HG03432 (cell line): Measurements from ENCODE around the gene PHOX2A.
"Not testable (repeated sequence)": the region's sequence is repeated elsewhere in the genome, so short reads cannot be mapped to it uniquely, and the experiment has no call there.

Experiments used
- ATAC-seq: cut with Tn5 transposase; IDR thresholded peaks from one replicate; pipeline ENCODE4 v1.9.1; 2021; ENCODE audit warnings: mild to moderate bottlenecking, moderate library complexity; ENCODE audit not compliant: unreplicated experiment

PHOX2A gene

DNA sequence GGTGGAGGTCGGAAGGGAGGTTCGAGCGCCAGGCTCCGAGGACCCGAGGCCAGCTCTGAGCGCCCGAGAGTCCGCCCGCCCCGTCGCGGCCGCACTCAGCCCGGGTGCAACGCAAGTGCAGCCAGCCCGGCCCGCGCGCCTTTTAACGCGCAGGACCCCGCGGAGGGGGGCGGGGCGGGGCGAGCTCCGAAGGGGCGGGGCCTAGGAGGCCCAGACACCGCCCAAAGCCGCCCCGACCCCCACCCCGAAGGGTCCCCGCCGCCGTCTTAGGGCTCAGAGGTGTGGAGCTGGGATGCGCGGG, at the start of gene PHOX2A:
Gene PHOX2A (minus strand): TSS at position 117 of the 301 bp plus-strand sequence. CDS start 172 bp downstream, outside the sequence.
- no peak for ATAC-seq

DNA sequence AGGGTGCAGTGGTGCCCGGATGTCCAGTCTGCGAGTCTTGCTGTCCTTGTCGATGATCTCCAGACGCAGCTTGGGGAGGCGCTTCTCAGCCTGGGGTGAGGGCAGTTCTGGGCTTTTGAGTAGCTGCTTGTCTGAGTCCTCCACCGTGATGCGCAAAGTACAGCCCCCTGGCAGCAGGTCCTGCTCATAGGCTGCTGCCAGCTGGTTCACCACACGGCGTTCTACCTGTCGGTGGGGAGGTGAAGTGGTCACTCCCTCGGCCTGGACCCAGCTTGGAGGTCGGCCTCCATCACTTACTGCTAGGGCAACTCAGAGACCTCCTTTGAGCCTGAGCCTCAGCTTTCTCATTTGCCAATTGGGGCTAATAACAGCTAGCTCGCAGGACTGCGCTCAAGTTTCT, 49.4 kb upstream of the PHOX2A start:
- ATAC-seq = no peak

DNA sequence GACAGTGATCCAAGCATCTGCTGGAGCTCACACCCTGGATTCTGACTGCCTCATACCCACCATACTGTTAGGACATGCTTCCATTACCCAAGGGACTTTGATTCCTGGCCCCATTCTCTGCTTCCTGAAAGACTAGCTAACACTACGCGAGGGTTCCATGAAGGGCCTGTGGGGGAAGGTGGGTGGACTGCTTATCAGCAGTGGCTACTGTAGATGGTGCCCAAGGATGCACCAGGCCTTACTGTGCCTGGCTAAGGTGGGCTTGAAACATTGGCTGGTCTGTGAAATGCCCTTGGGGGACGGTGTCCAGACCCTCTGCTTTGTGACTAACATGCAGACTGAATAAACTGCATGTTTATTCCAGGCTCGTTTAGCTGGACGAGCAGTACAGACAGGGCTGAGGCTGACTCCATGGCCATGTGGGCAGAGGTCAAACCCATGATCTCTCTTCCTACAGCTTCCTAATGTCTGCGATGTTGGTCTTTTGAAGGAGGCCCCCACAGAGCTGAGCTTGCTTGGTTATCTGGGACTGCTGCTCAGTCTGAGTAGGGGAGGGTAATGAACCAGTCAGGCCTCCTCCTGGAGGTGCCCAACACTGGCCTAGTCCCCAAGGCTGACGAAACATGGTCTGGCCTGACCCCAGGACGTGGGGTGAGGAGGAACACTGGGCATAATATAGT, 48.3 kb upstream of the PHOX2A start:
- no peak for ATAC-seq

GRCh38 chr11:72290741-72291140, 46.8 kb upstream of the PHOX2A start:
- not testable (repeated sequence) for ATAC-seq

DNA sequence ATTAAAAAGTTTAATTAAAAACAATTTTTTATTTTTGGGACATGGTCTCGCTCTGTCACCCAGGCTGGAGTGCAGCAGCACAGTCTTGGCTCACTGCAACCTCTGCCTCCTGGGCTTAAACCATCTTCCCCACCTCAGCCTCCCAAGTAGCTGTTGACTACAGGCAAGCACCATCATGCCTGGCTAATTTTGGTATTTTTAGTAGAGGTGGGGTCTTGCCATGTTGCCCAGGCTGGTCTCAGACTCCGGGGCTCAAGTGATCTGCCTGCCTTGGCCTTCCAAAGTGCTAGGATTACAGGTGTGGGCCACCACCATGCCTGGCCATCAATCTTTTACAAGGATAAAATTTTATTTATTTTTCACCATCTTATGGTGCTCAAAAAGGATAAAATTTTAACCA, 43.3 kb upstream of the PHOX2A start:
- no peak for ATAC-seq

DNA sequence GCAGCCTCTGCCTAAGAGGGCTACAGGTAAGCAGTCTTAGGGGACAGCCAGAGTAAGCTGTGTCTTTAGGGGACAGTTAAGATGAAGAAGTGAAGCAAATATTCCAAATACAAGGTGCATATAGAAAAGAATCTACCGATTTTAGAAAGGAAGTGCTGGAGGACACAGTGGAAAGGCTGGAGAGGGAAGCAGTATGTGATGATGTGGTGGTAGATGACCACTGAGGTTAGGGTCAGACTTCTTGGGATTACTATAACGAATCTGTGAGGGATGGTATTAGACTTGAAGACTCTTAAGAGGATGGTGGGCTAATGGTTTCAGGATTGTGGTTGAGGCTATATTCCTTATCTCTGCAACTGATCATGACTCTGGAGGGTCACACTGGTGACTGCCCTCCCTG, 40.0 kb upstream of the PHOX2A start:
- no peak for ATAC-seq

DNA sequence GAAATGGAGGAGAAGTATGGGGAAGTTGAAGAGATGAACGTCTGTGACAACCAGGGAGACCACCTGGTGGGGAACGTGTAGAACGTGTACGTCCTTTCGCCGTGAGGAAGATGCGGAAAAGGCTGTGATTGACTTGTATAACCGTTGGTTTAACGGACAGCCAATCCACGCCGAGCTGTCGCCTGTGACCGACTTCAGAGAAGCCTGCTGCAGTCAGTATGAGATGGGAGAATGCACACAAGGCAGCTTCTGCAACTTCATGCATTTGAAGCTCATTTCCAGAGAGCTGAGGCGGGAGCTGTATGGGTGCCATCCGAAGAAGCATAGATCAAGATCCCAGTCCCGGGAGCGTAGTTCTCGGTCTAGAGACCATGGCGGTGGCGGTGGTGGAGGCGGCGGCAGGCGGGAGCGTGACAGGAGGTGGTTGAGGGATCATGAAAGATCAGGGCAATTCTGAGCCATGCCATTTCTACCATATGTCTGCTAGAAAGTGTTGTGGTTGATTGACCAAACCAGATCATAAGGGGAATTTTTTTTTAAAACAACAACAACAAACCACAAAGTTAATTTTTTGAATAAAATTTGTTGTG, 36.8 kb upstream of the PHOX2A start:
- ATAC-seq = no peak

DNA sequence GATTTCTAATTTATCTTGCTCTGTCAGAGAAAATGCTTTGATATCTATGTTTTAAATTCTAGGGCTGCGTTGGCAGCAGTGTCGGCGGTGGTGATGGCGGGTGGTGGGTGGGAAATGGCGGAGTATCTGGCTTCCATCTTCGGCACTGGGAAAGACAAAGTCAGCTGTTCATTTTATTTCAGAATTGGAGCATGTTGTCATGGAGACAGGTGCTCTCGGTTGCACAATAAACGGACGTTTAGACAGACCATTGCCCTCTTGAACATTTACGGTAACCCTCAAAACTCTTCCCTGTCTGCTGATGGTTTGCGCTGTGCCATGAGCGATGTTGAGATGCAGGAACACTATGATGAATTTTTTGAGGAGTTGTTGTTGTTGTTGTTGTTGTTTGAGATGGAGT, 36.1 kb upstream of the PHOX2A start:
- ATAC-seq = no peak

DNA sequence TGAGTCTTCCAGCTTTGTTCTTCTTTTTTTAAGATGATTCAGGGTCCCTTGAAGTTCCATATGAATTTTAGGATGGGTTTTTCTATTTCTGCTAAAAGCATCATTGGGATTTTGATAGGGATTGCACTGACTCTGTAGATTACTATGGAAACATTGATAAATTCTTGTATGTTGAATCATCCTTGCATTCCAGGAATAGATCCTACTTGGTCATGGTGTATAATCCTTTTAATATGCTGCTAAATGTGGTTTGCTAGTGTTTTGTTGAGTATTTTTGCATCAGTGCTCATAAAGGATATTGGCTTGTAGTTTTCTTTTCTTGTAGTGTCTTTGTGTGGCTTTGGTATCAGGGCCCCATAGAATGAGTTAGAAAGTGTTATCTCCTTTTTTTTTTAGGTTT, 34.9 kb upstream of the PHOX2A start:
- no peak for ATAC-seq

GRCh38 chr11:72274435-72274834, 30.5 kb upstream of the PHOX2A start:
- no peak for ATAC-seq

DNA sequence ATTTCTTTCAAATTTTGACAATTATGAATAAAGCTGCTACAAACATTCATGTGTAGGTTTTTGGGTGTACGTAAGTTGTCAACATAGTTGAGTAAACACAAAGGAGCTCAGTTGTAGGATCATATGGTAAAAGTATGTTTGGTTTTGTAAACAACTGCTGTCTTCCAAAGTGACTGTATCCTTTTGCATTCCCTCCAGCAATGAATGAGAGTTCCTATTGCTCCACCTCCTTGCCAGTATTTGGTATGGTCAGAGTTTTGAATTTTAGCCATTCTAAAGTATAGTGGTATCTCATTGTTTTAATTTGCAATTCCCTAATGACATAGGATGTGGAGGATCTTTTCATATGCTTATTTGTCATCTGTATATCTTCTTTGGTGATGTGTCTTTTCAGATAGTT, 28.0 kb upstream of the PHOX2A start:
- ATAC-seq = no peak

GRCh38 chr11:72267956-72268617, 24.1 kb upstream of the PHOX2A start:
- ATAC-seq = no peak

DNA sequence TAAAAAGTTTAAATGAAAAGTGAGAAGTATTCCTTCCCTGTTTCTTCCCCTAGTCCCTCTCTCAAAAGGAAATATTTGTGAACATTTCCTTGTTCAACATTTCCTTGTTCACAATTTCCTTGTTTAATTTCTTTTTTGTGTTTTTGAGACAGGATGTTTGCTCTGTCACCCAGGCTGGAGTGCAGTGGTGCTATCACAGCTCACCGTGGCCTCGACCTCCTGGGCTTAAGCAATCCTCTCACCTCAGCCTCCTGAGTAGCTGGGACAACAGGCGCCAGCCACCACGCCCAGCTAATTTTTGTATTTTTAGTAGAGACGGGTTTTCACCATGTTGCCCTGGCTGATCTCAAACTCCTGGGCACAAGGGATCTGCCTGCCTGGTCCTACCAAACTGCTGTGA, 23.0 kb upstream of the PHOX2A start:
- ATAC-seq = not testable (repeated sequence)

DNA sequence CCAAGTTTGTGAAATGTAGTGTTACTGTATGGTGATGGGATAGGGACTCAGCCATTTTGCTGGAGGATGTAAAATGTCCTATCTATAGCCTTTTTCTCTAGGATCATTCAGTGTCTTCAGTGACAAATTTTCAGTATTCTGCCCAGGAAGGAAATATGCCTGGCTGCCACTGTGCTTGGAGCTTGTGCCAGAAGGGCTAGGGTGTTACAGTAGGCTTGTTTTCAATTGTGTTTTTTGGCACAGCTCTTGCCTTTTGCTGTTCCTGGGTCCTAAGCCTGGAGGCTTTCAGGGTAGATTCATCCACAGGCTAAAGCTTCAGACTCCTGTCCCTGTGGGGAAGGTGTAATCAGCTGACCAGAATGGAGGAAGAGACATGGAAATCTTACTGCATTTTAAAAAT, 22.0 kb upstream of the PHOX2A start:
- ATAC-seq = no peak

- ATAC-seq = no peak
Measured at GRCh38 chr11:72263361-72263760, 19.4 kb upstream of the PHOX2A start.

DNA sequence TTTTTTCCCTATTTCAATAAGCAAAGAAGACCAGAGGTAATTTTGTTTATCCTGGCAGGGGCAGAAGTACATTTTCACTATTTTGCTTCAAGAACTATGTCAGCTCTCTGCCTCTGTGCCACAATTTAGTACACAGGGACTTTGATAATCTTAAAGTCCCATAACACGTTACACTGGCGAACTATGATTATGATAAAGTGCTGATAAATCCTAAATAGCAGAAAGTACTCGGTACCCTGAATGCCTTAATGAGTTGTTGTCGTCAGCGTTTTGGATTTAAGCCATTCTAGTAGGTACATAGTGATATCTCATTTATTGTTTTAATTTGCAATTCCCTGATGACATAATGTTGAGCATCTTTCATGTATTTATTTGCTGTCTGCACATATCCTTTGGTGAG, 16.6 kb upstream of the PHOX2A start:
- no peak for ATAC-seq

DNA sequence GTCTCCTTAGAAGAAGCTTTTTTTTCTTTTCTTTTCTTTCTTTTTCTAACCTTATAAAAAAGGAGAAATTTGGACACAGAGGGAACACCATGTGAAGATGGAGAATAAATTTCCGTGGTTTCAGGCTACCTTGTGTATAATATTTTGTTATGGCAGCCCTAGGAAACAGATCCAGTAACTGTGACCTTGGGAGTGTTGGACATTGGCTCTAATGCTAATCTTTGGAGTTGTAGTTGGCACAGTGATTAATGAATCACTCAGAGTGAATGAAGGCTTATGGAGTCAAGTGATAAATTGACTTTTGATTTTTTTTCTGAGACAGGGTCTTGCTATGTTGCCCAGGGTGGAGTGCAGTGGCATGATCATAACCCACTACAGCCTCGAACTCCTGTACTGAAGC, 15.5 kb upstream of the PHOX2A start:
- ATAC-seq = no peak

DNA sequence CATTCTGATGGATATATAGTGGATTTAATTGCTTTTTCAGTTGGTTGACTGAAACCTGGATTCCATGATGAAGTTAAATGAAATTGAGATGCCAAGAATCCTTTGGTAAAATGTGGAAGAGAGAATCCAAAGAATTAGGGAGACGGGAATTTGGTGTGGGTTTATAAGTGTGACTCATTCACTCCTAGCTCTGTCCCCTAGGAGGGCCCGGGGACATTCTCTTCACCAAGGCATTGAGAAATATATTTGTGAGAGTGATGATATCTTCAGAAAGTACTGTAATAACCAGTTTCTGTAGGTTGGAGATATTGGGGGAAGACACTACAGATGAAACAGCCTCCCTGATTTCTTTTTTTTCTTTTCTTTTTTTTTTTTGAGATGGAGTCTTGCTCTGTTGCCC, 13.6 kb upstream of the PHOX2A start:
- no peak for ATAC-seq

DNA sequence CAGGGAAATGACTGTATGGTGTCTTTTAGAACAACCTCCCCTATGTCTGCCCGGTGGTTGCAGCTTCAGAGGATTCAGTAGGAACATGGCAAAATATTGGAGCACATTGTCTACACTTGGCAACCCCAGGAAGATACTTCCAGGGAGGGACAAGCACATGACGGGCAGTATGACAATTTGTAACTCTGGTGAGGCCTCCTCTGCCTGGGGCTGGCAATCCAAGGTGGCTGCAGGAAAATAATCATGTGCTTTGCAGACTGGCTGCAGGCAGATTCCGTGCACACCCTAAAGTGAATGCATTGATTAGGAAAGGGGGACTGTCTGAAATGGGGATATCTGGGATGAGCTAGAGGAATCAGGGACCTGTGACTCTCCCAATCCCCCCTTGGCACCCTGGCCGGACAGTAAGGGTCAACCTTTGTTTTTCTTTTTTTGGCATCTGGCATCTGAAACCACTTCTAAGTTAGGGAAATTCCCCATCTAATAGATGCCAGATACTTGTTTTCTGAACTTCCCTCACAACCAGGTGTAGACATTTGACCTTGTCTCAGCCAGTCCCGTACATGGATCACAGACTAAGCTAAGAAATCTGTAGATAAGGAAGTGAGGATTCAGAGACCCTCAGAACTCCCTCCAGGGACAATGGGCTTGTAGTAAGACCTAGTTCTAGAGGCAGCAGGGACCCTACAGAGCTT, 10.5 kb upstream of the PHOX2A start:
- ATAC-seq = no peak

DNA sequence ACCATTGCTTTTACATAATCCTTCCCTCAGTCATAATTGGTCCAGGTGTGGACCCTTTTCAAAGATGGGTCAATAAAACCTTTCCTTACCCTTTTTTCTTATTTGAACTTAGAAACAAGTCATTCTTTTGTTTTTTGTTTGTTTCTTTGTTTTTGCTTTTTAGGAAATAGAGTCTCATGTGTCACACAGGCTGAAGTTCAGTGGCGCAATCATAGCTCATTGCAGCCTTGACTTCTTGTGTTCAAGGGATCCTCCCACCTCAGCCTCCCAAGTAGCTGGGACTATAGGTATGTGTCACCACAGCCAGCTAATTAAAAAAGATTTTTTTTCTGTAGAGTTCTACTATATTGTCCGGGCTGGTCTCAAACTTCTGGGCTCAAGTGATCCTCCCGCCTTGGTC, 9.4 kb upstream of the PHOX2A start:
- ATAC-seq = no peak

GRCh38 chr11:72251614-72252013, 7.6 kb upstream of the PHOX2A start:
- no peak for ATAC-seq
